ENCODE data around the gene UBE2Q2. TPM values are rescaled to one million over a fixed set of nuclear protein-coding genes. Genes with fewer than 3 reads are reported as not detected.
A peak's percentile ranks its signal among the peaks of the same experiment; 100 is the strongest.
"Not testable (repeated sequence)": the region's sequence is repeated elsewhere in the genome, so short reads cannot be mapped to it uniquely, and the experiment has no call there.

Gene UBE2Q2
- total RNA-seq, 1 donor from 2014 or later, result 20.5 TPM

DNA sequence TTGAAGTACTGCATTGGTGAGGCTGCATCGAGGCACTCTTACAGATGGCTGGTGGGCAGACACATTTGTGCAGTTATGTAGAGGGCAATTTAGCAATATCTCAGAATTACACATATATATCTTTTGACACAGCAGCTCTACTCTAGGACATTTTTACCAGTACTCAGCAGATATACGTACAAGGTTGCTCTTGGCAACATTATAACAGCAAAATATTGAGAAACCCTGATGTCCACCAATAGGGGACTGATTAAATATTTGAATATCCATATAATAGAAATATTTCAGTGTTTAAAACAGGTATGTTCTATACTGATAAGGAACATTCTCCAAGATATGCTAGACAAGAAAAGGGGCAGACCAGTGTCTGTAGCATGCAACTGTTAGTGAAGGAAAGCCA, 52.5 kb downstream of the UBE2Q2 start:
- DNase-seq (ENCODE audit: low spot score), result no peak
- Mint-ChIP-seq H3K9me3 (no peaks in the 10 kb centered on the region), H3K27ac (no peak overlapping the region), H3K4me1 (ENCODE audit: low read depth) (peaks cover 12% of the 10 kb centered on the region), H3K36me3 (ENCODE audit: low read depth) (peaks cover 15% of the 10 kb centered on the region), H3K27me3 (ENCODE audit: insufficient read depth) (no peaks in the 10 kb centered on the region), H3K4me3 (no peak overlapping the region)
- intact Hi-C loops (cut with micrococcal nuclease), result no loop called here

DNA sequence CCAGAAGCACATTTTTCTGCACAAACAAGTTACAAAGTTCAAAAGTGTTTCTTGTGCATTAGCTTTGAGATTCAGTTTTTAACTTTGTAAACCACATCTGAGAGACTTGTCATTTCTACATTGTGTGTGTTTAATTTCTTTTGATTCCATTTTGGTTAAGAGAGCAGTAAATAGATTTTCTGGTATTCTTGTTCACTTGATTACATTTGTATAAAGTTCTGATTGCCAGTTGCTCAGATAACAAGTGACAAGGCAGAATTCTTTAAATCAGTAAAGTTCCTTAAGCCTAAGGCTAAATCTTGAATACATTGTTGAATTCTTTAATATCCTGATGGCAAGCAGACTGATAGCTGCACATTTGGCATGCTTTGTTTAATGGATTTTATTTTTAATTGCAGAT, 57.3 kb downstream of the UBE2Q2 start:
- Mint-ChIP-seq H3K9me3 (no peaks in the 10 kb centered on the region), H3K27ac (no peak overlapping the region), H3K4me1 (ENCODE audit: low read depth) (peaks cover 29% of the 10 kb centered on the region), H3K36me3 (ENCODE audit: low read depth) (peaks cover 22% of the 10 kb centered on the region), H3K4me3 (no peak overlapping the region), H3K27me3 (ENCODE audit: insufficient read depth) (no peaks in the 10 kb centered on the region)
- intact Hi-C loops (cut with micrococcal nuclease), result loop anchor here (5.0 to 10.0 kb wide), 2 partner anchors 166 to 448 kb away; partner anchors contain the start of gene SIN3A
- no peak for DNase-seq (ENCODE audit: low spot score)

DNA sequence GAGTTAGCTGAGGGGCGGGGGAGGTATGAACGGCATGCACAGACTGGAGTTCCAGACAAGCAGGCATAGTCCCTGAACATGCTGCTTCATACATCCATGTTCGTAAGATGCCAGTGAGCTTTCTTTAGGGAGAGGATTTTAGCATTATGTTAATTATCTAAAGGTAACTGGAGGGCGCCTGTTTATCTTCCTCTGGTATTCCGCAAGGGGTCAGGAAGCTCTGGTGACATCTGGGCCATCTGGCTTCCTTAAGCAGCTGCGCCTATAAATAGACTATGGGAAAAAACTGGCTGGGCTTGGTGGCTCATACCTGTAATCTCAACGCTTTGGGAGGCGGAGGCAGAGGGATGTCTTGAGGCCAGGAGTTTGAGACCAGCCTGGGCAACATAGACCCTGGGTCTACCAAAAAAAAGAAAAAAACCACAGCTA, 58.9 kb downstream of the UBE2Q2 start:
- Mint-ChIP-seq H3K9me3 (no peaks in the 10 kb centered on the region), H3K4me3 (peak overlapping the region; percentile 78), H3K27ac (peak overlapping the region; percentile 78), H3K27me3 (ENCODE audit: insufficient read depth) (no peaks in the 10 kb centered on the region), H3K4me1 (ENCODE audit: low read depth) (peaks cover 35% of the 10 kb centered on the region), H3K36me3 (ENCODE audit: low read depth) (peaks cover 27% of the 10 kb centered on the region)
- DNase-seq (ENCODE audit: low spot score), result no peak
- intact Hi-C loops (cut with micrococcal nuclease), result loop anchor here (5.0 to 10.0 kb wide), 2 partner anchors 167 to 450 kb away; partner anchors contain the start of gene SIN3A

GRCh38 chr15:75903331-75904239, 60.3 kb downstream of the UBE2Q2 start, which contains the start of gene FBXO22:
TSS of gene FBXO22 (plus strand) at chr15:75903878. CDS start at chr15:75903964, 86 bp downstream.
- Mint-ChIP-seq H3K27ac (peak within 1 kb of the TSS; percentile 98), H3K27me3 (ENCODE audit: insufficient read depth) (no peaks in the 10 kb centered on the region), H3K36me3 (ENCODE audit: low read depth) (peaks cover 25% of the 10 kb centered on the region), H3K4me1 (ENCODE audit: low read depth) (peaks cover 35% of the 10 kb centered on the region), H3K9me3 (no peaks in the 10 kb centered on the region), H3K4me3 (peak within 1 kb of the TSS; percentile 99)
- DNase-seq (ENCODE audit: low spot score), result peak; percentile 89
- intact Hi-C loops (cut with micrococcal nuclease), result loop anchor here (1.0 to 10.0 kb wide), 3 partner anchors 59 to 451 kb away; partner anchors contain the start of gene SIN3A

- no peak for DNase-seq (ENCODE audit: low spot score)
- Mint-ChIP-seq H3K4me3 (peak overlapping the region; percentile 99), H3K4me1 (ENCODE audit: low read depth) (peaks cover 48% of the 10 kb centered on the region), H3K27ac (no peak overlapping the region), H3K27me3 (ENCODE audit: insufficient read depth) (no peaks in the 10 kb centered on the region), H3K9me3 (no peaks in the 10 kb centered on the region), H3K36me3 (ENCODE audit: low read depth) (peaks cover 38% of the 10 kb centered on the region)
- intact Hi-C loops (cut with micrococcal nuclease), result loop anchor here (10.0 kb wide), 1 partner anchor 170 kb away; no protein-coding TSS in a partner anchor
Observed at GRCh38 chr15:75905231-75905630, 62.0 kb downstream of the UBE2Q2 start.

- peaks cover 61% of the 10 kb centered on the region for H3K36me3 Mint-ChIP-seq (ENCODE audit: low read depth)
- H3K27me3 Mint-ChIP-seq (ENCODE audit: insufficient read depth); H3K4me3 Mint-ChIP-seq; H3K27ac Mint-ChIP-seq; DNase-seq (ENCODE audit: low spot score); H3K9me3 Mint-ChIP-seq; intact Hi-C loops (cut with micrococcal nuclease): not testable (repeated sequence)
- peaks cover 38% of the 10 kb centered on the region for H3K4me1 Mint-ChIP-seq (ENCODE audit: low read depth)
Observed at GRCh38 chr15:75910355-75910754, 67.1 kb downstream of the UBE2Q2 start.

DNA sequence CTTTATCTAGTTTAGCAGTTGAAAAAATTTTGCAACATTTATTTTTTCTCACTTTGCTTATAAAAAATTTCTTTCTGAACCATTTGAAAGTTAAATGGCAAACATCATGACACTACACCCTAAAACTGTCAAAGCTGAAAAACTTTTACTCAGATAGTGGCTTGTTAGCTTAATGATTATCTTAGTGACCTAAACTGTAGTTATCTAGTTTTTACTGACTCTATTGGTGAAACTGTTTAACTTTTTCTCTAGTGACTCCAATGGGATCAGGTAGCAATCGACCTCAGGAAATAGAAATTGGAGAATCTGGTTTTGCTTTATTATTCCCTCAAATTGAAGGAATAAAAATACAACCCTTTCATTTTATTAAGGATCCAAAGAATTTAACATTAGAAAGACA, 73.7 kb downstream of the UBE2Q2 start:
- Mint-ChIP-seq H3K4me1 (ENCODE audit: low read depth) (peaks cover 3% of the 10 kb centered on the region), H3K4me3 (no peak overlapping the region), H3K27me3 (ENCODE audit: insufficient read depth) (no peaks in the 10 kb centered on the region), H3K36me3 (ENCODE audit: low read depth) (peaks cover 32% of the 10 kb centered on the region), H3K27ac (no peak overlapping the region), H3K9me3 (peaks cover 3% of the 10 kb centered on the region)
- no peak for DNase-seq (ENCODE audit: low spot score)
- intact Hi-C loops (cut with micrococcal nuclease), result no loop called here

GRCh38 chr15:75918135-75918534, 74.9 kb downstream of the UBE2Q2 start:
- DNase-seq (ENCODE audit: low spot score), result no peak
- Mint-ChIP-seq H3K36me3 (ENCODE audit: low read depth) (peaks cover 23% of the 10 kb centered on the region), H3K27ac (no peak overlapping the region), H3K4me1 (ENCODE audit: low read depth) (peaks cover 12% of the 10 kb centered on the region), H3K9me3 (no peaks in the 10 kb centered on the region), H3K27me3 (ENCODE audit: insufficient read depth) (no peaks in the 10 kb centered on the region), H3K4me3 (no peak overlapping the region)
- intact Hi-C loops (cut with micrococcal nuclease), result no loop called here

- intact Hi-C loops (cut with micrococcal nuclease), result loop anchor here (5.0 kb wide), 2 partner anchors 118 to 183 kb away; no protein-coding TSS in a partner anchor
- DNase-seq (ENCODE audit: low spot score), result no peak
- no peaks in the 10 kb centered on the region for H3K9me3 Mint-ChIP-seq
- no peak overlapping the region for H3K4me3 Mint-ChIP-seq
- H3K36me3 Mint-ChIP-seq (ENCODE audit: low read depth), result peaks cover 22% of the 10 kb centered on the region
- no peaks in the 10 kb centered on the region for H3K27me3 Mint-ChIP-seq (ENCODE audit: insufficient read depth)
- peaks cover 28% of the 10 kb centered on the region for H3K4me1 Mint-ChIP-seq (ENCODE audit: low read depth)
- H3K27ac Mint-ChIP-seq, result no peak overlapping the region
Observed at GRCh38 chr15:75920079-75920478, 76.8 kb downstream of the UBE2Q2 start.

GRCh38 chr15:75921732-75922703, 78.8 kb downstream of the UBE2Q2 start:
- Mint-ChIP-seq H3K4me1 (ENCODE audit: low read depth) (peaks cover 33% of the 10 kb centered on the region), H3K9me3 (no peaks in the 10 kb centered on the region), H3K27ac (peak overlapping the region; percentile 20), H3K4me3 (no peak overlapping the region), H3K36me3 (ENCODE audit: low read depth) (peaks cover 32% of the 10 kb centered on the region), H3K27me3 (ENCODE audit: insufficient read depth) (no peaks in the 10 kb centered on the region)
- DNase-seq (ENCODE audit: low spot score), result no peak
- intact Hi-C loops (cut with micrococcal nuclease), result loop anchor here (5.0 kb wide), 2 partner anchors 120 to 185 kb away; no protein-coding TSS in a partner anchor

DNA sequence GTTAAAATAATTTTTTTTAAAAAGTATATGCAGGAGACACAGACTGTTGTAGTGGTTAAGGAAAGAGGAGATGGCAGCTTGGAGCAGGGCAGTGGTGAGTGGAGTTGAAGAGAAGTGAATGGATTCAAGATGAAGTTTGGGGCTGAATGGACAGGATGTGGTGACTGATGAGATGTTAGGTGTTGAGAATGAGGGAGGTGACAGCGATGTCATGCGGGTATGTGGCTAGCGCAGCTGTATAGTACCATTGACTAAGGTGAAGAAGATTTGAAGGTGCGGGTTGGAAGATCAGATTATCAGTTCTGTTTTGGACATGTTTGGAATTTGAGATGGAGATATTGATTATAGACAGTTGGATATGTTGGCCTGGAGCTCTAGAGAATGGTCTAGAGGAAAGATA, 80.5 kb downstream of the UBE2Q2 start:
- H3K27me3 Mint-ChIP-seq (ENCODE audit: insufficient read depth), result no peaks in the 10 kb centered on the region
- DNase-seq (ENCODE audit: low spot score), result no peak

GRCh38 chr15:75924576-75924975, 81.3 kb downstream of the UBE2Q2 start:
- Mint-ChIP-seq H3K27ac (no peak overlapping the region), H3K4me3 (no peak overlapping the region), H3K27me3 (ENCODE audit: insufficient read depth) (no peaks in the 10 kb centered on the region), H3K36me3 (ENCODE audit: low read depth) (peaks cover 30% of the 10 kb centered on the region), H3K4me1 (ENCODE audit: low read depth) (peaks cover 45% of the 10 kb centered on the region), H3K9me3 (no peaks in the 10 kb centered on the region)
- DNase-seq (ENCODE audit: low spot score), result no peak
- intact Hi-C loops (cut with micrococcal nuclease), result loop anchor here (5.0 kb wide), 2 partner anchors 122 to 187 kb away; no protein-coding TSS in a partner anchor

More for the DNA sequence above, 80.5 kb downstream of the UBE2Q2 start:
- intact Hi-C loops (cut with micrococcal nuclease), result loop anchor here (5.0 kb wide), 2 partner anchors 121 to 186 kb away; no protein-coding TSS in a partner anchor
- H3K27ac Mint-ChIP-seq, result peak overlapping the region; percentile 56
- H3K36me3 Mint-ChIP-seq (ENCODE audit: low read depth), result peaks cover 30% of the 10 kb centered on the region
- H3K4me3 Mint-ChIP-seq, result no peak overlapping the region
- peaks cover 45% of the 10 kb centered on the region for H3K4me1 Mint-ChIP-seq (ENCODE audit: low read depth)
- H3K9me3 Mint-ChIP-seq, result no peaks in the 10 kb centered on the region

Data from activated T-helper 1 cell treated with anti-CD3 and anti-CD28 coated beads, Interleukin-12 subunit alpha, Interleukin-12 subunit beta, Interleukin-2, Interleukin-4 antibody, amounts not matched to agents 30 ng/mL and 10 ng/mL and 1 ng/mL, durations not matched to agents 14 hours and 24 hours and 36 hours (primary cell).